SKM-1 treated with dmso at 0.1 percent for 144 hours (cell line): Measurements from ENCODE around the gene EFNA5.
A peak's percentile ranks its signal among the peaks of the same experiment; 100 is the strongest.

Experiments used
- DNase-seq: peaks from one replicate; lab custom pipeline; 2025; ENCODE audit not compliant: unreplicated experiment; lab: John Stamatoyannopoulos, UW

Gene EFNA5

GRCh38 chr5:107574287-107574686 lies 96.5 kb downstream of the EFNA5 start:
- no peak for DNase-seq

- no peak for DNase-seq
Measured at GRCh38 chr5:107572715-107573368, 97.9 kb downstream of the EFNA5 start.

GRCh38 chr5:107571621-107572536 lies 98.9 kb downstream of the EFNA5 start:
- peak; percentile 86 for DNase-seq

DNA sequence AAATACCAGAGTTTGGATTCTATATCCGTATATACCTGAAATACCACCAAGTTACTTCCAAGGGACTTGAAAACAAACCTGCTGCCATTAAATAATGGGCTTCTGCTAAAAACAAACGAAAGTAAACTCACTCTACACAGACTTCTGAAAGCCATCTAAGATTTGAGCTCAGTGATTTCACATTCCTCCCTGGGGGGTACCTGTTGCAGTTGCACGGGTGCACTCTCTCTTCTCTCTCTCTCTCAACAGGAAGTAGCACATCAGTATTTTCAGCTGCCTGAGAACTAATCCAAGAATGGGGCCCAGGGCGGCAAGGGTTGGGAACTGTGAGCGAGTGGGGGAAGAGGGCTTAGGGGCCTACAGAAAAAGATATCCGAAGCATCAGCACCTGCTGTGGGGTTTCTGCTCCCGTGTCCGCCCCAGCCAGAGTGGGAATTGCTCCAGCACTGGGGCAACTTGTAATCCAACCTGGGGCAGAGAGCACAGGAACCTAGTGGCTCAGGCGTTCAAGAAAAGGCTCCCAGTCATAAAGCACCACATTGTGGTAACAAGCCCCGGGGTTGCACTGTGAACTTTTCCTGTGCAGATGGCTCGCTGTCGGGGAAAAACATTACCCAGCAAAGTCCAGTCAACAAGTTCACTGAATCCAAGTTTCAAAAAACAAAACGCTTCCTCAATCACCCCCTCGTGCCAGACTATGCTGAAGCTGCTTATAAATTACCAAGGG lies 99.8 kb downstream of the EFNA5 start:
- DNase-seq: no peak

- no peak for DNase-seq
Measured at GRCh38 chr5:107570181-107570580, 100.6 kb downstream of the EFNA5 start.

GRCh38 chr5:107567901-107568671 lies 102.7 kb downstream of the EFNA5 start:
- DNase-seq: no peak

- no peak for DNase-seq
Measured at GRCh38 chr5:107566986-107567385, 103.8 kb downstream of the EFNA5 start.

DNA sequence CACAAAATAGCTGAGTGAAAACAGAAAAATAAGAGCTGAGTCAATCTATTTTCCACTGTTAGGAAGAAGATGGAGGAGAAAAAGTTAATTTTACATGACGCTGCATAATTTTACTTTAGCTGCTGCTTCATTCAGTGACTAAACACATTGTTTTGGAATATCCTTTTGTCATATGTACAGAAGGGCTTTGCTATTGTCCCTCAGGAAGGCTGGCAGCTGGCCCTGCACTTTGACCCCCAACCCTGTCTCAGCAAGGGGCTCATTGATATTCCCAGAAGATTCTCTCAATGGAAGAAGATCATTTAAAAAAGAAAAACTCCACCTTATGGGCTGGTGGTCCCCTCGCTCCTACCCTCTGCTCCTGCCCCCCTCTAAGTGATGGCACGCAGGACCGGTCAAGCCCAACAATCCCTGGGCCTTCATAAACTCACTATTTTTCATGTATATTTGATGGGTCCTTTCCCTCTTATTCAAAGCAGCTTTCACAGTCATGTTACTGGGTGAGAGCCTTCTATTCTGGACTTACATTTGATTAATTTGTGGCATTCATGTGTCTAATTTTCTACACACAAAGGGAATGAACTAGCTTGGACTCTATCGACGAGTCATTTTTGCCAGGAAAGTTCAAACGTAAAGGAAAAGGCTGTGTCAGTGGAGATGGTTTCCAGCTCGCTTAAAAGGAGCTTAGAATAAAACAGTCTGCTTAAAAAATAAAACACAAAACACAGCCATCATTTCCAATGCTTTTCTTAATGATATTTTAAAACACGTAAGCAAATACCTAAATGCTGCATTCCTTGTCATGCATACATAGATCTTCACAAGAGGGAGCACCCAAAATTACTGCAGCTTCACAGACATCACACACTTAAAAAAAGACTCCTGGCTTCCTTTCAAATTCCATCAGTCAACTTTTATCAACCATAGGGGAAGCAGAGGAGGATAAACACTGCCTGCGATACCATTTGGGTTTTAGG lies 104.7 kb downstream of the EFNA5 start:
- DNase-seq: no peak

DNA sequence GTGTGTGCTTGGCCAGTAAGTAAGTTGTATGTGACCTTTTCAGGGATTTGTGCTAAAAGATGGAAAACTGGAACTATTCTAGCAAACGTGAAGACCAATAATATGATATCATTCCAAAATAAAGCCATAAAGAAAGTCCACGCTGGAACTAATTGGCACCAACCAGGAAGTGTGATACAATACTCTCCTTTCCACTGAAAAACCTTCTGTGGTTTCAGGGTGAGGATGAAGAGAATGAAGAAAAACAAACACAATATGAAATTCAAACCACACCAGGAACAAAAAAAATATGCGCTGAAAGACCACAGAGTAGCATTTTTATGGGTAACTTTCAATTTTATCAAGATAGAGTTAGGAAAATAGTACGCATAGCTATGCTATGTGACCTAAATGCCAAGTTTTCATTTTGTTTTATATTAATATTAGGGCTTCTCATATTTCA lies 105.8 kb downstream of the EFNA5 start:
- no peak for DNase-seq

DNA sequence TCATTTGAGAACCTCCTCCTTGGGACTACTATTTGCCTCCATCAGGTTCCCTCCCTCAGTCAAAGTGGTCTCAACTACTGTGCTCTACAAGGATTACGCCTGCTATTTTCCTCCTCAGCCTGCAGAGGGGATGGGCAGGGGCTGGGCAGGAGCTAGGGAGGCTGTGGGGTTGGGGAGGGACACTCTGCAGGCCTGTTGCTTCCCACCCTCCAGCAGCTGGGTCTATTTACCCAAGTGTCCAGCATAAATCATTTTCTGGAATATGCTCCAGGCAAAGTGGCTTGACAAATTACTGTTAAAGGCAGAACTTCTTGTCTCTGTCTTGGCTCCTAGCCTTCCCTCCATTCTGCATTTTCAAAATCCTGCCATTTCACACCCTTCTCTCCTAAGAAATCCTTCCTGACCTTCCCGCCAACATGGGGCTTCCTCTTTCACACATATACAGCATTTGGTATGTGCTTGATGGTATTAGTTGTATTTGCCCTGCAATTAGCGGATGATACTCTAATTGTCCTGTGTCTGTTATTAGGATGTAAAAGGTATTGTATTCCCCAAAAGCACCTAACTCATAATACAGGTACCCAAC lies 106.7 kb downstream of the EFNA5 start:
- DNase-seq: no peak

GRCh38 chr5:107560377-107560776 lies 110.4 kb downstream of the EFNA5 start:
- no peak for DNase-seq

- DNase-seq: no peak
Measured at GRCh38 chr5:107558823-107559375, 111.8 kb downstream of the EFNA5 start.

DNA sequence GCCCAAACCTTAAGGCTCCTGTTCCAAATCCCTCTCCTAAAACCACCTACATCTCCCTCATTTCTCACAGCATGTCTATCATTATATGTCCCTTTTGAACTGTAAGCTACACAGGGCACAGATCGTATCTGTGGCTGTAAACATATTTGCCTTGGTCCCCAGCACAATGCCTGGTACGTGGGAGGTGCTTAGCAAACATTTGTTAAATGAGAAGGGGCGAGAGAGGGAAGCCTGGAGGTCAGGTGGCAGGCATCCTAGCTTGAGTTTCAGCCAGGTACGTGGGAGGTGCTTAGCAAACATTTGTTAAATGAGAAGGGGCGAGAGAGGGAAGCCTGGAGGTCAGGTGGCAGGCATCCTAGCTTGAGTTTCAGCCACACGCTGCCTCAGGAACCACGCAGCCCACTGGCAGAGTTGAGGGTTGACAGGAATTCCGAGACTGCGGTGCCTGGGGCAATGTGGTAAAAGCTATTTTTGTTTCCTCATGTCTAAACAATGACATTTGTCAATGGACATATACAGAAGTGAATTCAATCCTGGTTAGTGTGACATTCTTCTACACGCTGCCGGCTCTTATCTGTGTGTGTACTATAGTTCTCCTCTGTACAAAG lies 113.6 kb downstream of the EFNA5 start:
- DNase-seq: no peak

DNA sequence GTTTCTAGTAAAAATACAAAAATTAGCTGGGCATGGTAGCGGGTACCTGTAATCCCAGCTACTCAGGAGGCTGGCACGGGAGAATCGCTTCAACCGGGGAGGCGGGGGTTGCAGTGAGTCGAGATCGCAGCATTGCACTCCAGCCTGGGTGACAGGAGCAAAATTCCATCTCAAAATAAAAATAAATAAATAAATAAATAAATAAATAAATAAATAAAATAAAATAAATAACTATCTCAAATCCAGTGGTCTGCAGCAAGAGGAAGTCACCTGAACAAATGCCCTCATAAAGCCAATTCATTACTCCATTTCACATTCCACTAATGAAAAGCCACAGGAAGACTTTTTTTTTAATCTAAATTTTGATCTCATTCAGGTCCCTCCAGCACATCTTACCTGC lies 114.2 kb downstream of the EFNA5 start:
- no peak for DNase-seq

DNA sequence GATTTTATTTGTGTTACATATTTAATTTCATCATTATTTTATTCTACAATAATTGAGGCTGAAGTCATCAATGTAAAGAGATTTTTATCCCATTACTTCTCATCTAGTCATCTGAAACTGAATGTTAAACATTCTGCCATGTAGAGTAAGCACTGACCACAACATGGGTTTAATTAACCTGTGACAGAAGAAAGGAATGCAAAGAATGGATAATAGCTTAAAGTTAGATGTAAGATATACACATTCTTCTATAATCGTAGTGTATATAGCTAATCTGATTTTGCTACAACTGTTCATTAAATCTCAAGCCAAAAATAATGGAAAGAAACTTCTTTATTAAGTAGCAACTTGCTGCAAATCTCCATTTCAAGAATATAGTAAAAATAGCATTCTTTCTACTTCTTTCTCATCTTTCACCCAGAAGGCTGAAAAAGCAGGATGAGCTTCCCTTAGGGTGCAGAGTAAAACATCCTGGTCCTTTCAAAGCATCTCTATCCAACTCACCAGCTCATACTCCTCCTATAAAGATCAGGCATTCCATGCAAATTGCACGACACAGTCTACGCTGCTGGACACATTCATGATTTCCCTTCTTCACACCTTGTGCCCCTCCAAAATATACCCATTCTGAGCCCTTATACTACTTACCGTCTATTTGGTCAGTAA lies 115.2 kb downstream of the EFNA5 start:
- DNase-seq: no peak

- DNase-seq: no peak
Measured at GRCh38 chr5:107554776-107555424, 115.8 kb downstream of the EFNA5 start.

DNA sequence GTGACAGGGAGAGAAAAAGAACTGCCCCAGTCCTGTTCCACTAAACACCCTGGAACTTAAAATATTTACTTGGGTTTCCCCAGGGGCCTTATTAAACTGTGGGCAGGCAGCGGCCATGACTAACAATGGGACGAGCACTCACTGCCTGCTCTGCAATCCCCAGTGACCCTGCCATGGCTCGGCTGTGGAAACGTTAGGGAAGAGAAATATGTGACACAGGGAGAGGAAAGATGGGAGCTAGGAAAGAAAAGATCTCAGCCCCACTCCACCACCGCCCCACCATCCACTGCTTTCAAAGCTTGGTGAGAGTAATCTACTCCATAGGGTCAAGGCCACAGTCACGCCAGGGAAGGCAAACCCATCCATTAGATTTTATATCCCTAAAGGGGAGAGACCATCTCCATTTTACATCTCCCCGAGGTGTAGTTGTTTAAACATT lies 117.6 kb downstream of the EFNA5 start:
- DNase-seq: no peak

- no peak for DNase-seq
Measured at GRCh38 chr5:107551088-107551487, 119.6 kb downstream of the EFNA5 start.
